IPS-NIHi11 (cell line): Measurements from ENCODE around the gene MYH9.

Experiments used
- DNase-seq: peaks from one replicate; pipeline ENCODE4 v3.0.0; 2012; ENCODE audit warnings: mixed read lengths, low spot score

MYH9 gene

DNA sequence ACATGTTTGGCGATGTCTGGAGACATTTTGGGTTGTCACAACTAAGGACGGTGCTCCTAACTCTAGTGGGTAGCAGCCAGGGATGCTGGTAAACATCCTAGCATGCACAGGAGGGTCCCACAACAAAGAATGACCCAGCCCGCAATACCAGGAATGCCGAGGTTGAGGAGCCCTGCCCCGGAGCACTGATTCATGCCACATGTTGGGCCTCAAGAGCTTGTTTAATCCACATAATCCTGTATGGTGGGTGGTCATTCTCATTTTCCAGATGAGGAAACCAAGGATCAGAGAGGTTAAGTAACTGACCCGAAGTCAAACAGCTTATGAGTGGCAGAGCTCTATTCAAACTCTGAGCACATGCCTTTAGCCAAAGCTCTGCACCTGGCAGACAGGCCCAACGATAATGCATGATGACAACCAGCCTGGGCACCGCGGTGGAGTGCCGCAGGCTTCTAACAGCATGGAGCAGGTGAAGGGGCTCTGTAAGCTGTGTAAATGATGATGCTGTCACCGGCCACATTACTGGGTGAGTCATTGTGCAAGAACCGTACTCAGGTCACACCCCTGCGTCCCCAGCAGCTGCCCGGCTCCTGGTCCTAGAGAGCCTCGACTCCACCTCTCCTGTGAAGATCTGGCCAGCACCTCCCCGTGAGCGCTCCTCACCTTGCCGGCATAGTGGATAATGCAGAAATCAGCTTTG lies 76.2 kb downstream of the MYH9 start:
- DNase-seq: no peak

GRCh38 chr22:36308880-36309279 lies 78.9 kb downstream of the MYH9 start:
- DNase-seq: no peak

DNA sequence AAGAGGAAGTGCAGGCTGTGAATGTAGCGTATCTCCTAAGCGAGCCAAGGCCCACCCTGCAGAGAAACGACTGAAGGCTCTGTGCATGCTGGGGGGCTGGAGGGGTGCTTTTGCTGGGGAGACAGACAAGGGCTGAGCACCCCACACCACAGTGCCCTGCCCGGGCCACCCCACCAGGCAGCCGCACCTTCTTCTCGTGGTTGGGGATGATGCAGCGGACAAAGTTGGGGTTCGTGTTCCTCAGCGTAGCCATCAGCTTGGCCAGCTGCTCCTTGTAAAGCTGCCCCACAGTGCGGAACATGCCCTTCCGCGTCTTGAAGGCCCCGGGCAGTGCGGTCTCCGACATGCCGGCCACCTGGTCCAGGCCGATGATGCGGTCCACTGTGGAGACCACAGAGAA lies 81.5 kb downstream of the MYH9 start:
- DNase-seq: no peak

DNA sequence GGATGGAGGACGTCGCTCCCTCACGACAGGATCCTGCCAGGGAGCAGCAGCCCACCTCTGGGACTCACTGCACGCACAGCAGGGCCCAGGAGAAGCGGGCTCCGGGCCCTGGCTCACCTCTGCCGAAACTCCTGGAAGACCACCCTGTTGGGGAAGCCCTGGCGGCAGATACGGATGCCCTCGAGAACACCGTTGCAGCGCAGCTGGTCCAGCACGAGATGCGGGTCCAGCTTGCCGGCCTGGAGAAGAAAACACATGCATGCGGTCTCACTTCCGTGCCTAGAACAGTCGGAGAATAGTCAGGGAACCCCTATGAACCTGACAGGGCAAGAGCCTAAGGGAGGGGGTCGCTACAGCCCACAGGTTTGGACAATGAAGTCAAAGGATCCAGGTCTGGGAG lies 82.0 kb downstream of the MYH9 start:
- DNase-seq: no peak

DNA sequence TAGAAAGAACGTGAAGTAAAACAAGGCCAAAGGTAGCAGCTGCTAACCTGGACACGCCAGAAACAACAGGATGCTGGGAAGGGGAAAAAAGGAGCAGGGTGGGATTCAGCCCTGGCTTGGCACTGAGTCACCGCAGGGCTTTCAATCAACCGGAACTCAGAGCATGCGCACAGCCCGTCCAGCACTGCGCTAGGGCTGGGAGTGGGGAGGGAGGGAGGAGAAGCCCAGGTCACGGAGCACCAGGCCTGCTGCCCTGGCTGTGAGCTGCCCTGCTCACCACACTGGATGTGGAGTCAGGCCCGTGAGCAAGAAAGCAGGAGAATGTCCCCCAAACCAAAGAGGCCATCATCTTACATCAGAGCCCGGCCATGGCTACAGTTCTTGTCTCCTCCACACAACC lies 83.3 kb downstream of the MYH9 start:
- DNase-seq: no peak

DNA sequence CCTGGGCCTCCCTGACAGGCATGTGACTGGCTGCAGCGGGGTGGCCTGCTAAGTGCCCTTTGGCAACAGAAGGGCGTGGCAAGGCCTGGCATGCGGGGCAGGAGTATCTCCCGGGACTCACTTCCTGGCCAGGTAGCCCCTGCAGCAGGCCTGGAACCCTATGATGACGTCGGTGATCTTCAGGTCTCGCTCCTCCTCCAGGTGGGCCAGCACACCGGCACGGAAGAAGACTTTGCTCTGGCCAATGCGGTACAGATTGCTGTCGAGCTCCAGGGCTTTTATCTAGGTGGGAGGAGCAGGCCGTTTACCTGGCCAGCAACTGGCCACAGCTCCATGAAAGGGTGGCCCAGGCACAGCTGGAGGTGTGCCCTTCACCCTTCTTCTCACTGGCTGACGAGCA lies 83.9 kb downstream of the MYH9 start:
- no peak for DNase-seq

GRCh38 chr22:36303115-36303467 lies 84.7 kb downstream of the MYH9 start:
- no peak for DNase-seq

- DNase-seq: no peak
Observed at GRCh38 chr22:36302439-36303114, 85.2 kb downstream of the MYH9 start.

- no peak for DNase-seq
Observed at GRCh38 chr22:36301851-36302250, 85.9 kb downstream of the MYH9 start.

- DNase-seq: peak; percentile 91
Observed at GRCh38 chr22:36301384-36301828, 86.4 kb downstream of the MYH9 start.

- DNase-seq: no peak
Observed at GRCh38 chr22:36300396-36301212, 87.2 kb downstream of the MYH9 start.

DNA sequence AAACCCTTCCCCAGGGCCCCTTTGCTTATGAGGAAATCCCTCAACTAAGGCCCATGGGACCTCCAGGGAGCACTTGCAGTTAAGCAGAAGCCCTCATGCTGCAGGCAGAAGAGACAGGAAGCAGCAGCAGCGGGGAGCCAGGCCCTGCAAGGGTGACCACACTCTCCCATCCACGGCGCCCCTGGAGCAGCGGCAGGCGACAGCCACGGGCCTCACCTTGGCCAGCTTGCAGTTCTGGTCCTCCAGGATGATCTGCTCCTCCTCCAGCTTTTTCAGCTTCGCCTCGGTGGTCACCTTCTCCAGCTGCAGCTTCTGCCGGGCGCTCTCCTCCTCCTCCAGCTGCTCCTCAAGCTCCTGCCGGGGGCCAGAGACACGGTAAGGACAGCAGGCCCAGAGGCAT lies 87.9 kb downstream of the MYH9 start:
- DNase-seq: no peak

DNA sequence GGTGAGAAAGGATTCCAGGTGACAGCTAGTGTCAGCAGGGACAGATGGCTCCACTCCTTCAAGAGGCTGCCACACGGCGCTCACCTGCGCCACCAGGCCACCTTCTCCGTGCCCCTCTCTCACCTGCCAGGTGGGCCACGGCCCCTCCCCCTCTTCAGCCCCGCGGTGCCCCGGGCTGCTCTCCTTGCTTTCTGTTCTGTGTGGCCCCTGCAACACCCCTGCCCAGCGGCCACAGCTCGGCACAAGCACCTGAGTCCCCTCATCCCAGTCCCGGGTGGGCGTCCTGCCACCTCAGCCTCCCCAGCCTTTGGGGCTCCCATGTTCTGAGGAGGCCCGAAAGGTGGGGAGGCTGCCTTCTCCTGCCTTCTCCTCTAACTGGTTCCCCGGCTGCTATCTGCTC lies 88.5 kb downstream of the MYH9 start:
- DNase-seq: no peak

DNA sequence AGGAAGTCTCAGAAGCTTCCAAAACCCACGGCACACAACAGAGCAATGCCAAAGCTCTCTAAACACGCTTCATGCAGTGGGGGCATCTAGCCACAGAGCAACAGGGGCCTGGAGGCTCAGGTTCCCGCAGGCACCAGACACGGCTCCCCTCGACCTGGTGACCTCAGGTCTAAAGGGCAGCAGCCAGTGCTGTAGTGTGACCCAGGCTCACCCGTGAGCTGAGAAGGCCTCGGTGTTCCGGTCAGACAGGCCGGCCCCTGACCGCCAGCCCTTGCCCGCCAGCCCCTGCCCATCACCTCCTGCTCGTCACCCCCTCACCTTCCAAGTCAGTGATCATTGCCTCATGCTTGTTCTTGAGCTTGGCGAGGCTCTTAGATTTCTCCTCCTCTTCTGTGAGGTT lies 89.2 kb downstream of the MYH9 start:
- DNase-seq: no peak

DNA sequence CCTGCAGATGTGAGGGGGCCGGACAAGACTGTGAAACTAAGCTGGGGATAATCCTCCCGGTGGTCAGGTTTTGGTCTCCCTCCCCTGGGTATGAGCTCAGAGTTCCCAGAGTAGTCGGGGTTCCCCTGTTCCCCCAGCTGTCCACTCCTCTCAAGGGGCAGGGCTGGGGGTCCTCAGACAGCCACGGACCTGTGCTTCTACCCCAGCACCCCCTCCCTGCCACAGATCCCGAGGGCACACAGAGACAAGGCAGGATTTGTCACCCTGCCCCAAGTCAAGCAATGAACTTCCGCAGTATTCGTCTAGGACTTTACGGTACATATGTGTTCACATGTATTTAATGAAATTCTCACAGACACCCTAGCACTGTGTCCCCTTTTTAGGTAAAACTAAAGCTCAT lies 89.6 kb downstream of the MYH9 start:
- DNase-seq: no peak

DNA sequence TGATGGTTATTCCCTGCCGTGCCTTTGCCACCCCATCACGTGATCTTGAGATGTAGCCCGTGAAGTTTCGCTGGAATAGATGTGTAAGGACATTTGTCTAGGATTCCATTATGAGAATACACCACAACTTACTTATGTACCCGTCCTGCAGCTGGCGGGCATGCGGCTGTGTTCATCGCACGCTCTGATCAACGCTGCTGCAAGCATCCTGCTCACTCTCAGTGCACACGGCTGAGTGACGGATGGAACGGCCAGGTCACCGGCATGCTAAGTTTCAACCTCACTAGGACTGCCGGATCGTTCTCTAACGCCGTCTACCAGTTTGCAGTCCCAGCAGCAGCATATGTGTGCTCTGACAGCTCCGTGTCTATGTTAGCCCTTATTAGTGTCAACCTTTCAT lies 90.2 kb downstream of the MYH9 start:
- no peak for DNase-seq

DNA sequence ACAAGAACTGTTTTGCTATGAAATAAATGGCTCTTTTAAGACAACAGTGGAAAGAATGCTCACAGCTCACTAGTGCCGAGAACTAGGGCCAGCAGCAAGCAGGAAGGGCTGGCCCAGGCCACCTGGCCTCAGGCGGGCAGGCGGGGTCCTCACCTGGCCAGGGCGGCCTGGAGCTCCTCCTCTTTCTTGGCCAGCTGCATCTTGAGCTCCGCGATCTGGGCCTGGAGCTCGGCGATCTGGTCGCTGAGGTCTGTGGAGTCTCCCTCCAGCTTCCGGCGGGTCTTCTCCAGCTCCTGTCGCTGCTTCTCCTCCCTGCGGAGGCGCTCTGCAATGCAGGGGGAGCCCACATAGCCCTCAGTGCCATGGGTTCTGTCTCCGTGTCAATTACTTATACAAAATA lies 91.1 kb downstream of the MYH9 start:
- DNase-seq: no peak

DNA sequence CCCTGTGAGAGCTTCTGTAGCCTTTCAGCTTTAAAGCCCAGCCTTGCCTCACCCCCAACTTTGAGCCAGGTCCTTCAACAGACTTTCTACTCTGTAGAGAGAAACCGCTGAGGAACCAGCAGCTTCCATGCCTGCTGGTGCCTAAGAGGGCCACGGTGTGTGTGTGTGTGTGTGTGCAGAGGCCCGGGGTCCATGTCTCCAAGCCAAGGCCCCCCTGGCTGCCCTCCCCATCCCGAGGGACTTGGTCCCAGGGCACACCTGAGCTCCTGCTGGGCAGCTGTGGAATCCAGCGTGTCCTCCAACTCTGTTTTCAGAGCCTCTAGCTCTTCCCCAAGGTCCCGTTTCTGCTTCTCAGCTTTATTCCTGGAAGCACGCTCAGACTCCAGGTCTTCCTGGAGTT lies 92.5 kb downstream of the MYH9 start:
- no peak for DNase-seq

DNA sequence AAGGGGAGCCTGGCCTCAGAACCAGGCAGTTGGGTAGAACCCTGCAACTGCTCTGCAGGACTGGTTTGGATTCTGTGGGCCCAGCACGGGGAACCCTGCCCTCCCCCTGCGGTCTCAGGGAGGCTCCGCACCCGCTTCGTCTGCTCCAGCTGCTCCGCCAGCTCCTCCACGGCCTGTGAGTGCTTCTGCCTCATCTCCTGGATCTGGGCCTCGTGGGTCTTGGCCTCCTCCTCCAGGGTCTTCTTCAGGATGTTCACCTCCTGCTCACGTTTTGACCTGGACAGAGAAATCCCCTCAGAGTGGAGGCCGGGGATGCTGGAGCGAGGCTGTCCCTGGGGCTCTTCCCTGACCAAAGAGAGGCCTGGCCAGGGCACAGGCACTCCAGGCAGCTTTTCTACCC lies 93.0 kb downstream of the MYH9 start:
- no peak for DNase-seq

GRCh38 chr22:36294293-36294620 lies 93.5 kb downstream of the MYH9 start:
- DNase-seq: no peak

GRCh38 chr22:36293606-36294292 lies 94.0 kb downstream of the MYH9 start:
- DNase-seq: no peak

DNA sequence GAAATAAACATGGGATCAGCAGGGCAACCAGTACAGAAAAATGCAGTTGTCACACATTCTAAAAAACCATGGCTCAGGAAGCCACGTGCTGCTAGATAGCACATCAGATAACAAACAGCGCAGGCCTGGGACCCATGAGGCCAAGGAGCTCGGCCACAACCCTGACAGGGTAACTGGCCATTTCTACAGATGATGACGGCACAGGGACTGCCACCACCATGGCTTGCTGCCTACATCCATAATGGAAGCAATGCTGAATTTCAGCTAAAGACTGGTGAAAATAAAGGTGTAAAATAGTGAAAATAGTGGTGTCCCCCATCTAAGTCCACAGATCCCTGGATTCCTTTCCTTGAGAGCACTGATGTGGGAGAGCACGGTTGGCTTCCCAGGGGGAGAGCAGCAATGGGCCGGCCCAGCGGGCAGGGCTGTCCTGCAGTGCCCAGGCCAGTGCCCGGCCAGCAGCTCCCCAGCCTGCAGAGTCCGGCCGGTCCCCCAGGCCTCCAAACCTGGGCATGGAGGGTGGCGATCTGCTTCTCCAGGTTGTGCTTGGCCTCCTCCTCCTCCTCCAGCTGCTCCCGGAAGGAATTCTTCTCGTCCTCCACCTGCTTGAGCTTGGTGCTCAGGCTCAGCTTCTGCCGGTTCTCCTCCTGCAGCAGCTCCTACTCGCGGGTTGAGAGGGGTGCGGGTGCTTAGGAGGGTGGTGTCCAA lies 94.8 kb downstream of the MYH9 start:
- DNase-seq: no peak
